ENCODE measurements around the gene MS4A18. TPM values are rescaled to one million over a fixed set of nuclear protein-coding genes. Genes with fewer than 3 reads are reported as not detected.

The MS4A18 gene
- total RNA-seq, 2 donors from 2014 or later: not detected

- 61% methylated on average over 8 of the region's 8 CpGs for WGBS, 2 donors
- Histone ChIP-seq H3K27me3 (no peaks in the 10 kb centered on the region), H3K9me3 (no peaks in the 10 kb centered on the region), H3K36me3 (replicated peaks in 1 of 2; ENCODE audit: insufficient read depth in 1 of 2, low read depth in 2 of 2) (no peaks in the 10 kb centered on the region), H3K27ac (no peak overlapping the region), H3K4me3 (no peak overlapping the region), H3K4me1 (no peaks in the 10 kb centered on the region)
- TF ChIP-seq POLR2A (IDR thresholded peaks at IDR 0.05): no peak
- TF ChIP-seq, protein P1, sequence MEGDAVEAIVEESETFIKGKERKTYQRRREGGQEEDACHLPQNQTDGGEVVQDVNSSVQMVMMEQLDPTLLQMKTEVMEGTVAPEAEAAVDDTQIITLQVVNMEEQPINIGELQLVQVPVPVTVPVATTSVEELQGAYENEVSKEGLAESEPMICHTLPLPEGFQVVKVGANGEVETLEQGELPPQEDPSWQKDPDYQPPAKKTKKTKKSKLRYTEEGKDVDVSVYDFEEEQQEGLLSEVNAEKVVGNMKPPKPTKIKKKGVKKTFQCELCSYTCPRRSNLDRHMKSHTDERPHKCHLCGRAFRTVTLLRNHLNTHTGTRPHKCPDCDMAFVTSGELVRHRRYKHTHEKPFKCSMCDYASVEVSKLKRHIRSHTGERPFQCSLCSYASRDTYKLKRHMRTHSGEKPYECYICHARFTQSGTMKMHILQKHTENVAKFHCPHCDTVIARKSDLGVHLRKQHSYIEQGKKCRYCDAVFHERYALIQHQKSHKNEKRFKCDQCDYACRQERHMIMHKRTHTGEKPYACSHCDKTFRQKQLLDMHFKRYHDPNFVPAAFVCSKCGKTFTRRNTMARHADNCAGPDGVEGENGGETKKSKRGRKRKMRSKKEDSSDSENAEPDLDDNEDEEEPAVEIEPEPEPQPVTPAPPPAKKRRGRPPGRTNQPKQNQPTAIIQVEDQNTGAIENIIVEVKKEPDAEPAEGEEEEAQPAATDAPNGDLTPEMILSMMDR (IDR thresholded peaks at IDR 0.05): no peak
- DNase-seq: no peak
- no peak for ATAC-seq
- intact Hi-C loops (cut with DNase I): no loop called here
Observed at GRCh38 chr11:60731586-60731985, 7.1 kb downstream of the MS4A18 start.

DNA sequence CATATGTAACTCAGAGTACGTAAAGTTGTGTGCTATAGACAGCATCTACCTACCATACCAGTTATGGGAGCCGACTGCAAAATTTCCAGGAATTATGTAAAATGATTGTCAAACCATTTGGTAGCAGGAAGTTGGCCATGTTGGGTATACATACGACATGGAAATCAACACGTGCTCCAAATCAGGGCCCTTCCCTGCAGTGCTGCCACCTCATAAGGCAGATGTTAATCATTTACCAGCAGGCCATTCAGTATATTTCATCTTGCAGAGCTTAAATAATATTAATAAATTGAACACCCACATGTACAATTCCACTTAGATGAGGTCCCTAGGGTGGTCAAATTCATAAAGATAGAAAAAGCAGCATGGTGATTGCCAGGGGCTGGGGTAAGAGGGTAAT, 9.8 kb downstream of the MS4A18 start:
- whole genome bisulfite sequencing, 2 donors: 60 to 62% methylated on average over 4 of the region's 4 CpGs
- intact Hi-C loops (cut with DNase I): no loop called here
- no peaks in the 10 kb centered on the region for H3K27me3 ChIP-seq

DNA sequence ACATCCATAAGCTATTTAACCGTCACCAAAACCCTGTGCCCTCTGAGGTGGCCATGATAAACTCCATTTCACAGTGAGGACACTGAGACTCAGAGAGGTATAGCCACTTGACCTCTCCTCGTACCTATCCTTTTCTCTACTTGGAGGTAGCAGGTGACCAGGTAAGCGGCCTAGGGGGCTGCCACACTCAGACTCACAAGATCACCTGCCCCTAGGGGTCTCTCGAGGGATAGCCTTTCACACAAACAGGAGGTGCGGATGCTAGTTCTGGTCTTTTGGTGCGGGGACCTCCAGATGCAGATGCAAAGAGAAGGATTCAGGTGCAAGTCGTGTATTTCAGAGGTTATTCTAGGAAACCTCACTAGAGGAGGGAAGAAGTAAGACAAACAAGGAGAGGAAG, 14.6 kb downstream of the MS4A18 start:
- DNase-seq: no peak
- no peak for ATAC-seq
- no peak for TF ChIP-seq POLR2A (IDR thresholded peaks at IDR 0.05)
- TF ChIP-seq, protein P1 (IDR thresholded peaks at IDR 0.05): no peak
- Histone ChIP-seq H3K27ac (no peak overlapping the region), H3K4me3 (no peak overlapping the region), H3K4me1 (peaks cover 5% of the 10 kb centered on the region), H3K36me3 (replicated peaks in 1 of 2; ENCODE audit: insufficient read depth in 1 of 2, low read depth in 2 of 2) (no peaks in the 10 kb centered on the region), H3K27me3 (no peaks in the 10 kb centered on the region), H3K9me3 (no peaks in the 10 kb centered on the region)
- intact Hi-C loops (cut with DNase I): no loop called here
- WGBS, 2 donors: 68 to 77% methylated on average over 7 of the region's 7 CpGs

More for the DNA sequence above, 9.8 kb downstream of the MS4A18 start:
- no peak for ATAC-seq
- peak in 1 of 4 donors; percentile 15 for DNase-seq
- no peak for TF ChIP-seq POLR2A (IDR thresholded peaks at IDR 0.05)
- TF ChIP-seq, protein P1 (IDR thresholded peaks at IDR 0.05): no peak
- Histone ChIP-seq H3K4me3 (no peak overlapping the region), H3K36me3 (replicated peaks in 1 of 2; ENCODE audit: insufficient read depth in 1 of 2, low read depth in 2 of 2) (no peaks in the 10 kb centered on the region), H3K4me1 (no peaks in the 10 kb centered on the region), H3K27ac (no peak overlapping the region), H3K9me3 (no peaks in the 10 kb centered on the region)

DNA sequence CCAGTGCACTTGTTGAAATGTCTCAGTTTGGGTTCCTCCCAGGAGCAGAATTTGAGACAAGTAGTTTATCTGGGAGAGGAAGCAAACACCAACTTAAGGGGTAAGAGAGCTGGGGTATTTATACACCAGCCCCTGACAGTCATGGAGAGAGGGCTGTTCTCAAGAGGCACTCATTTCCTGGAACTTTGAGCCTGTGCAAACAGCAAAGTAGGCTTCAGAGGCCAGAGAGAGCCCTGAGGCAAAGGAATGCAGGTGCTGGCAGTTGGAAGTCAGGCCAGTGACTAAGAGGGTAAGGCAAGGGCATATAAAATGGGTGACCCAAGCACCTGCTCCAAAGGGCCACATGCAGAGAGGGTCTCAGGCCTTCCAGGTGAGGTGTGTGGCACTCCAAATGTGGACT, 16.1 kb downstream of the MS4A18 start:
- TF ChIP-seq, protein P1 (IDR thresholded peaks at IDR 0.05): no peak
- TF ChIP-seq POLR2A (IDR thresholded peaks at IDR 0.05): no peak
- Histone ChIP-seq H3K27ac (no peak overlapping the region), H3K27me3 (no peaks in the 10 kb centered on the region), H3K4me1 (peaks cover 5% of the 10 kb centered on the region), H3K4me3 (no peak overlapping the region), H3K36me3 (replicated peaks in 1 of 2; ENCODE audit: insufficient read depth in 1 of 2, low read depth in 2 of 2) (no peaks in the 10 kb centered on the region), H3K9me3 (no peaks in the 10 kb centered on the region)
- intact Hi-C loops (cut with DNase I): no loop called here
- ATAC-seq (no peak), DNase-seq (no peak)

- peaks cover 5% of the 10 kb centered on the region for H3K4me1 ChIP-seq
- intact Hi-C loops (cut with DNase I): no loop called here
- no peak for TF ChIP-seq POLR2A (IDR thresholded peaks at IDR 0.05)
- TF ChIP-seq, protein P1 (IDR thresholded peaks at IDR 0.05): no peak
- ATAC-seq: no peak
- H3K27me3 ChIP-seq: no peaks in the 10 kb centered on the region
- WGBS, 2 donors: 89% methylated on average over 3 of the region's 3 CpGs
- H3K36me3 ChIP-seq (replicated peaks in 1 of 2; ENCODE audit: insufficient read depth in 1 of 2, low read depth in 2 of 2): no peaks in the 10 kb centered on the region
- H3K4me3 ChIP-seq: no peak overlapping the region
- H3K27ac ChIP-seq: no peak overlapping the region
- no peak for DNase-seq
- no peaks in the 10 kb centered on the region for H3K9me3 ChIP-seq
Observed at GRCh38 chr11:60741421-60741820, 16.9 kb downstream of the MS4A18 start.

Measured in body of pancreas (tissue), 4 donors.